Right hindlimb (tissue), 1 donor: ENCODE measurements around the gene MRPL10.

Experiments
- DNase-seq: peaks from one replicate; pipeline ENCODE4 v3.0.0-alpha.2; 2018

MRPL10 gene

GRCh38 chr17:47857551-47858455 is 26.5 kb upstream of the MRPL10 start:
- DNase-seq = no peak

- no peak for DNase-seq
Measured at GRCh38 chr17:47856830-47857229, 25.5 kb upstream of the MRPL10 start.

- no peak for DNase-seq
Measured at GRCh38 chr17:47855737-47856136, 24.4 kb upstream of the MRPL10 start.

GRCh38 chr17:47853616-47854015 is 22.3 kb upstream of the MRPL10 start:
- DNase-seq = no peak

- DNase-seq = no peak
Measured at GRCh38 chr17:47852113-47852949, 21.0 kb upstream of the MRPL10 start.

GRCh38 chr17:47851764-47852112 is 20.4 kb upstream of the MRPL10 start:
- no peak for DNase-seq

GRCh38 chr17:47850692-47851573 is 19.6 kb upstream of the MRPL10 start, which contains the start of gene SP6:
Gene SP6 (minus strand): TSS chr17:47851163. CDS start chr17:47848429, 2,734 bp downstream.
- DNase-seq = no peak

- DNase-seq = no peak
Measured at GRCh38 chr17:47850373-47850691, 19.0 kb upstream of the MRPL10 start.

- no peak for DNase-seq
Measured at GRCh38 chr17:47848198-47848513, 16.8 kb upstream of the MRPL10 start.

GRCh38 chr17:47847341-47848197 is 16.2 kb upstream of the MRPL10 start:
- DNase-seq = no peak

- DNase-seq = no peak
Measured at GRCh38 chr17:47846716-47847340, 15.5 kb upstream of the MRPL10 start.

GRCh38 chr17:47845716-47846075 is 14.4 kb upstream of the MRPL10 start:
- DNase-seq = no peak

- no peak for DNase-seq
Measured at GRCh38 chr17:47844814-47845715, 13.7 kb upstream of the MRPL10 start.

GRCh38 chr17:47844227-47844626 is 12.9 kb upstream of the MRPL10 start:
- DNase-seq = no peak

- no peak for DNase-seq
Measured at GRCh38 chr17:47843391-47843730, 12.0 kb upstream of the MRPL10 start.

GRCh38 chr17:47841488-47842291 is 10.3 kb upstream of the MRPL10 start:
- DNase-seq = no peak

- peak; percentile 94 for DNase-seq
Measured at GRCh38 chr17:47840742-47841487, 9.6 kb upstream of the MRPL10 start, which contains the start of gene SCRN2. Gene SCRN2 (minus strand): TSS chr17:47841273. CDS start chr17:47840843, 430 bp downstream.

GRCh38 chr17:47840001-47840741 is 8.8 kb upstream of the MRPL10 start:
- DNase-seq = no peak
